Measurements from ENCODE around the gene ANKRD28. TPM values are rescaled to one million over a fixed set of nuclear protein-coding genes. Genes with fewer than 3 reads are reported as not detected.
A peak's percentile ranks its signal among the peaks of the same experiment; 100 is the strongest.
"Not testable (repeated sequence)": the region's sequence is repeated elsewhere in the genome, so short reads cannot be mapped to it uniquely, and the experiment has no call there.

The ANKRD28 gene
- total RNA-seq, 8 experiments from 2014 or later, result 16.2 to 59.8 (median 20.9) TPM

- Histone ChIP-seq H3K4me1 (replicated peaks in 1 of 2) (peaks cover 4 to 40% of the 10 kb centered on the region in 2 donors), H3K27ac (no peak overlapping the region), H3K4me3 (no peak overlapping the region)
- in situ Hi-C loops (cut with MboI; ENCODE audit: low pct_unique_long_range_greater_than_20kb in 2 of 9, low sequenced_read_pairs in 9 of 9, unreplicated experiment in 9 of 9), result loop anchor here in 3 of 9 experiments (25.0 kb wide), 2 partner anchors 181 to 606 kb away; no protein-coding TSS in a partner anchor
- no peak for ATAC-seq (replicated peaks in 6 of 8)
- WGBS, 10 experiments, result 80 to 100% (median 93%) methylated on average over 1 to 11 of the region's 12 CpGs
Observed at GRCh38 chr3:15631426-15632211, 166.2 kb downstream of the ANKRD28 start.

- Histone ChIP-seq H3K27ac (no peak overlapping the region), H3K4me1 (replicated peaks in 1 of 2) (peaks cover 4 to 40% of the 10 kb centered on the region in 2 donors), H3K4me3 (no peak overlapping the region)
- in situ Hi-C loops (cut with MboI; ENCODE audit: low pct_unique_long_range_greater_than_20kb in 2 of 9, low sequenced_read_pairs in 9 of 9, unreplicated experiment in 9 of 9), result loop anchor here in 3 of 9 experiments (25.0 kb wide), 2 partner anchors 182 to 607 kb away; no protein-coding TSS in a partner anchor
- 0 to 58% (median 7%) methylated on average over 2 to 8 of the region's 8 CpGs; no CpG with 5 or more reads in 3 of the 10 experiments for WGBS, 10 experiments
- ATAC-seq (replicated peaks in 6 of 8), result peak in 6 of 8 experiments; percentile 27 to 77 (median 42)
Observed at GRCh38 chr3:15630646-15631350, 167.0 kb downstream of the ANKRD28 start.

GRCh38 chr3:15629860-15630597, 167.8 kb downstream of the ANKRD28 start:
- ATAC-seq (replicated peaks in 6 of 8), result peak; percentile 65 to 97 (median 88)
- 4 to 75% (median 38%) methylated on average over 2 to 10 of the region's 10 CpGs for WGBS, 10 experiments
- Histone ChIP-seq H3K4me3 (no peak overlapping the region), H3K4me1 (replicated peaks in 1 of 2) (peaks cover 4 to 33% of the 10 kb centered on the region in 2 donors), H3K27ac (no peak overlapping the region)
- in situ Hi-C loops (cut with MboI; ENCODE audit: low pct_unique_long_range_greater_than_20kb in 2 of 9, low sequenced_read_pairs in 9 of 9, unreplicated experiment in 9 of 9), result loop anchor here in 3 of 9 experiments (10.0 to 25.0 kb wide), 3 partner anchors 182 to 607 kb away; no protein-coding TSS in a partner anchor

- peaks cover 4 to 23% of the 10 kb centered on the region in 2 donors for H3K4me1 ChIP-seq (replicated peaks in 1 of 2)
- no peak overlapping the region for H3K27ac ChIP-seq
- ATAC-seq (replicated peaks in 6 of 8), result no peak
- in situ Hi-C loops (cut with MboI; ENCODE audit: low pct_unique_long_range_greater_than_20kb in 2 of 9, low sequenced_read_pairs in 9 of 9, unreplicated experiment in 9 of 9), result loop anchor here in 3 of 9 experiments (10.0 to 25.0 kb wide), 3 partner anchors 183 to 608 kb away; no protein-coding TSS in a partner anchor
- no peak overlapping the region for H3K4me3 ChIP-seq
Observed at GRCh38 chr3:15628967-15629366, 168.8 kb downstream of the ANKRD28 start.

GRCh38 chr3:15623535-15624440, 174.0 kb downstream of the ANKRD28 start:
- H3K27ac ChIP-seq, result no peak overlapping the region
- H3K4me1 ChIP-seq (replicated peaks in 1 of 2), result no peaks in the 10 kb centered on the region
- ATAC-seq (replicated peaks in 6 of 8), result no peak
- in situ Hi-C loops (cut with MboI; ENCODE audit: low pct_unique_long_range_greater_than_20kb in 2 of 9, low sequenced_read_pairs in 9 of 9, unreplicated experiment in 9 of 9), result loop anchor here in 1 of 9 experiments (10.0 kb wide), 1 partner anchor 191 kb away; no protein-coding TSS in a partner anchor
- H3K4me3 ChIP-seq, result no peak overlapping the region
- WGBS, 10 experiments, result 0 to 73% (median 65%) methylated on average over 1 to 4 of the region's 4 CpGs

GRCh38 chr3:15619659-15620464, 177.9 kb downstream of the ANKRD28 start:
- not testable (repeated sequence) for H3K27ac ChIP-seq; H3K4me3 ChIP-seq; H3K4me1 ChIP-seq (replicated peaks in 1 of 2)
- in situ Hi-C loops (cut with MboI; ENCODE audit: low pct_unique_long_range_greater_than_20kb in 2 of 9, low sequenced_read_pairs in 9 of 9, unreplicated experiment in 9 of 9), result loop anchor here in 1 of 9 experiments (10.0 kb wide), 1 partner anchor 195 kb away; no protein-coding TSS in a partner anchor
- ATAC-seq (replicated peaks in 6 of 8), result peak in 1 of 8 experiments; percentile 44
- 50 to 100% (median 81%) methylated on average over 1 to 7 of the region's 8 CpGs for WGBS, 10 experiments

Other genes starting within 250 kb of the ANKRD28 start
- 10 to 100 TPM; 17.0 to 34.7 (median 23.7) TPM for gene HACL1, start 196.4 kb downstream of the ANKRD28 start, total RNA-seq
- gene BTD, start 196.2 kb downstream of the ANKRD28 start, total RNA-seq, result 10 to 100 TPM in 3 of 8 experiments, 1 to 10 TPM in 5; 4.3 to 17.7 (median 8.0) TPM